Cardiac muscle cell (in vitro differentiated cells and primary cell): ENCODE data around the gene SBNO2. TPM values are rescaled to one million over a fixed set of nuclear protein-coding genes. Genes with fewer than 3 reads are reported as not detected.

Source experiments
- DNase-seq, 2 donors: peaks; one replicate each; pipeline versions ENCODE4 v3.0.0 to v3.0.0-alpha.2; 2010 to 2017; ENCODE audit warnings: low read depth in 1 of 2, low spot score in 1 of 2
- H3K27ac ChIP-seq: fragments of 200-600 bp; sonication (generic); 2 replicates; pipeline ENCODE4 v1.5.1; 2016
- H3K27me3 ChIP-seq: fragments of 200-600 bp; sonication (generic); 2 replicates; pipeline ENCODE4 v1.6.0; 2016; ENCODE audit warnings: control low read depth
- H3K36me3 ChIP-seq: fragments of 200-600 bp; sonication (generic); 2 replicates; pipeline ENCODE4 v1.5.1; 2016; ENCODE audit warnings: control low read depth
- H3K4me1 ChIP-seq: fragments of 200-600 bp; sonication (generic); 2 replicates; pipeline ENCODE4 v1.8.1; 2017; ENCODE audit warnings: low read depth, mild to moderate bottlenecking, mixed run types
- H3K4me3 ChIP-seq: fragments of 200-600 bp; sonication (generic); 2 replicates; pipeline ENCODE4 v1.5.1; 2016; ENCODE audit warnings: mild to moderate bottlenecking
- H3K9me3 ChIP-seq: fragments of 200-600 bp; sonication (generic); 2 replicates; pipeline ENCODE4 v1.5.1; 2017; ENCODE audit warnings: low read depth, mild to moderate bottlenecking, control low read depth
- CTCF ChIP-seq: IDR thresholded peaks from 2 replicates; pipeline ENCODE4 v1.5.1; 2012; ENCODE audit warnings: low read depth, mild to moderate bottlenecking, low read length
- polyA plus RNA-seq: library from polyadenylated mRNA; unstranded; fragments of >200 nt; fragmentation: Nextera tagmentation; extraction: Ambion mirVana; gene quantifications from 2 replicates; pipeline ENCODE4 v1.2.1, GENCODE V29; 2016
- total RNA-seq: library from RNA; depleted of rRNA; stranded (reverse); fragments of >200 nt; gene quantifications from 2 replicates; pipeline ENCODE4 v1.2.3, GENCODE V29; 2016

The SBNO2 gene
- total and polyA plus RNA-seq, 2 experiments from 2014 or later, result 11.8 to 28.5 TPM

DNA sequence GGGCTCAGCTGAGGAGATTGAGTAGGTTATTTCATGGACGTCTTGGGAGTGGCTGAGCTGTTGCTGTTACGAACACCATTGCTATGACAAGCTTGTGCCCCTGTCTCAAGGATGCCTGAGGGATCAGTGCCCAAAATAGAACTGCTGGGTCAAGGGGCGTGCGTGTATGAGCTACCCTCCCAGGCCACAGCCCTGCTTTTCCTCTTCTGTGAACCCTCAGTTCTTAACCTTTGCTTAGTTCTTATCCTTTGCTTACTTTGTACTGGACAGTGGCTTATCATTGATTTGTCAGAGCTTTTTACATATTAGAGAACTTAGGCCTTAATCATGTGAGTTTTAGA, 98.1 kb downstream of the SBNO2 start:
- no peaks in the 10 kb centered on the region for H3K9me3 ChIP-seq
- H3K4me3 ChIP-seq, result no peak overlapping the region
- DNase-seq, result no peak
- no peak overlapping the region for H3K27ac ChIP-seq
- no peaks in the 10 kb centered on the region for H3K36me3 ChIP-seq
- peaks cover 1% of the 10 kb centered on the region for H3K27me3 ChIP-seq
- H3K4me1 ChIP-seq, result no peaks in the 10 kb centered on the region
- TF ChIP-seq CTCF, result no peak

GRCh38 chr19:1074544-1075283, 99.4 kb downstream of the SBNO2 start:
- Histone ChIP-seq H3K27me3 (peaks cover 8% of the 10 kb centered on the region), H3K27ac (no peak overlapping the region), H3K4me3 (no peak overlapping the region), H3K9me3 (no peaks in the 10 kb centered on the region), H3K36me3 (no peaks in the 10 kb centered on the region), H3K4me1 (no peaks in the 10 kb centered on the region)
- no peak for DNase-seq
- TF ChIP-seq CTCF, result no peak

GRCh38 chr19:1073956-1074517, 100.0 kb downstream of the SBNO2 start:
- H3K27me3 ChIP-seq, result peaks cover 8% of the 10 kb centered on the region
- no peak overlapping the region for H3K4me3 ChIP-seq
- H3K4me1 ChIP-seq, result no peaks in the 10 kb centered on the region
- no peaks in the 10 kb centered on the region for H3K36me3 ChIP-seq
- H3K9me3 ChIP-seq, result no peaks in the 10 kb centered on the region
- no peak overlapping the region for H3K27ac ChIP-seq
- no peak for DNase-seq
- TF ChIP-seq CTCF, result no peak

GRCh38 chr19:1073063-1073955, 100.8 kb downstream of the SBNO2 start:
- Histone ChIP-seq H3K9me3 (no peaks in the 10 kb centered on the region), H3K27ac (no peak overlapping the region), H3K27me3 (peaks cover 8% of the 10 kb centered on the region), H3K4me1 (no peaks in the 10 kb centered on the region), H3K36me3 (no peaks in the 10 kb centered on the region), H3K4me3 (no peak overlapping the region)
- DNase-seq, result no peak
- no peak for TF ChIP-seq CTCF

DNA sequence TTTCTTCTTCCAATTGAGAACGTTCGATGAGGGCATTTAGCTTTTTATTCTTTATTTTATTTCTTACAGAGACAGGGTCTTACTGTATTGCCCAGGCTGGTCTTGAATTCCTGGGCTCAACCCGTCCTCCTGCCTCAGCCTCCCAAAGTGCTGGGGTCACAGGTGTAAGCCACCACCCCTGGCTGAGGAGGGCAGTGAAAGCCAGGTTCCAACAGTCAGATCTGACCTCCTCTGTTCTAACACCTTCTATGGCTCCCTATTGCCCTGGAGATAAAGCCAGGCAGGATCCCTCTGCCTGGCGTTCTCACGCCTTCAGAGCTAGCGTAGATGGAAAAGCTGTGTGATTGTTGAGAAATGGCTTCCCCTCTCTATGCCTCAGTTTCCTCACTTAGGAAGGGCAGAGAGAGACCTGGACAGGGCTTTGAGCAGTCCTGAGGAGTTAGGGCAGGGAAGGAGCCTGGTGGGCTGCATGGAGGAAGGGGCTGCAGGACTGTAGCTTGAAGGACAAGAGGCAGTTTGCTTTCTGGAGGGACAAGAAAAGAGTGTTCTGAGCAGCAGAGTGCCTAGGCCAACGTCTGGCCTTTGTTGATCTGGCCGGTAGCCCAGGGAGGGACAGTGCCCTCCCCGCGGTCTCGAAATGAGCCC, 101.6 kb downstream of the SBNO2 start:
- TF ChIP-seq CTCF, result no peak
- H3K27me3 ChIP-seq, result peaks cover 10% of the 10 kb centered on the region
- H3K4me3 ChIP-seq, result no peak overlapping the region
- no peak overlapping the region for H3K27ac ChIP-seq
- DNase-seq, result no peak
- no peaks in the 10 kb centered on the region for H3K4me1 ChIP-seq
- H3K36me3 ChIP-seq, result no peaks in the 10 kb centered on the region
- no peaks in the 10 kb centered on the region for H3K9me3 ChIP-seq
